K562 (cell line): ENCODE measurements around the gene LMNTD2. TPM values are rescaled to one million over a fixed set of nuclear protein-coding genes. Genes with fewer than 3 reads are reported as not detected.

Source experiments
- CBX8 ChIP-seq: fragments of 200-600 bp; sonication (generic); IDR thresholded peaks from 2 replicates; pipeline ENCODE4 v1.6.1; 2012; ENCODE audit warnings: borderline replicate concordance, mixed run types, low read depth, mild to moderate bottlenecking, moderate library complexity, mixed read lengths, low read length, control low read depth, inconsistent platforms; ENCODE audit not compliant: poor library complexity, severe bottlenecking; ENCODE audit errors: extremely low read depth
- CLOCK ChIP-seq: fragments of 250-450 bp; sonication (Bioruptor Pico); IDR thresholded peaks from 2 replicates; pipeline ENCODE4 v1.4.0; 2020; ENCODE audit warnings: mild to moderate bottlenecking, moderate library complexity, borderline replicate concordance
- E2F5 ChIP-seq: sonication (generic); formaldehyde crosslinking; IDR thresholded peaks from 2 replicates; pipeline ENCODE4 v1.8.0; 2022; ENCODE audit warnings: mild to moderate bottlenecking, missing genetic modification reagents
- ETS2 ChIP-seq: IDR thresholded peaks from 2 replicates; pipeline ENCODE4 v1.6.1; 2016; ENCODE audit warnings: borderline replicate concordance, missing genetic modification characterization, mild to moderate bottlenecking, moderate library complexity, missing compliant biosample characterization; ENCODE audit not compliant: poor library complexity, severe bottlenecking
- FIP1L1 ChIP-seq: fragments of 200-400 bp; formaldehyde crosslinking; IDR thresholded peaks from 2 replicates; pipeline ENCODE4 v1.6.1; 2018; ENCODE audit warnings: mild to moderate bottlenecking, low read depth, low read length; ENCODE audit not compliant: poor library complexity, severe bottlenecking
- FOXK1 ChIP-seq: sonication (generic); formaldehyde crosslinking; IDR thresholded peaks from 2 replicates; pipeline ENCODE4 v1.8.0; 2022; ENCODE audit warnings: missing genetic modification reagents, mild to moderate bottlenecking, borderline replicate concordance
- GTF3C2 ChIP-seq: IDR thresholded peaks from 3 replicates; pipeline ENCODE4 v1.6.1; 2011; ENCODE audit warnings: borderline replicate concordance, mild to moderate bottlenecking, moderate library complexity; ENCODE audit not compliant: insufficient read length; ENCODE audit errors: extremely low read depth
- IFI16 ChIP-seq: fragments of 250-450 bp; sonication (Bioruptor Pico); IDR thresholded peaks from 2 replicates; pipeline ENCODE4 v2.1.2; 2022; ENCODE audit warnings: mild to moderate bottlenecking, inconsistent platforms
- MBD1 ChIP-seq: fragments of 250-450 bp; sonication (Bioruptor Pico); IDR thresholded peaks from 2 replicates; pipeline ENCODE4 v1.8.0; 2022; ENCODE audit warnings: inconsistent platforms
- MYBL2 ChIP-seq, 2 experiments: fragments of 450-650 bp in 1 of 2; sonication (generic) in 1 of 2; formaldehyde crosslinking in 1 of 2; IDR thresholded peaks; 2 replicates each; pipeline versions ENCODE4 v1.6.1 to v1.8.1; 2017 to 2022; ENCODE audit warnings: borderline replicate concordance in 1 of 2, inconsistent platforms in 1 of 2, low read depth in 1 of 2, mild to moderate bottlenecking in 1 of 2, missing genetic modification reagents in 1 of 2, moderate library complexity in 1 of 2
- NFE2 ChIP-seq: IDR thresholded peaks from 2 replicates; pipeline ENCODE4 v1.6.1; 2014; ENCODE audit warnings: antibody characterized with exemption, low read depth
- RNF2 ChIP-seq: sonication (generic); IDR thresholded peaks from 2 replicates; pipeline ENCODE4 v1.6.1; 2016
- TEAD4 ChIP-seq, 2 experiments: sonication (generic) in 1 of 2; formaldehyde crosslinking in 1 of 2; IDR thresholded peaks; 2 replicates each; pipeline versions ENCODE4 v1.6.1 to v1.8.0; 2012 to 2022; ENCODE audit warnings: borderline replicate concordance in 1 of 2, inconsistent platforms in 1 of 2, low read length in 1 of 2, mild to moderate bottlenecking in 1 of 2, missing genetic modification reagents in 1 of 2
- TRIM24 ChIP-seq, 2 experiments: fragments of 450-650 bp; IDR thresholded peaks; 2 replicates each; pipeline ENCODE4 v1.6.1; 2016
- ZNF316 ChIP-seq: fragments of 450-650 bp; IDR thresholded peaks from 2 replicates; pipeline ENCODE4 v1.6.1; 2016
- ZNF696 ChIP-seq: fragments of 250-450 bp; sonication (Bioruptor Pico); conservative IDR thresholded peaks from 2 replicates; pipeline ENCODE4 v1.4.0; 2020; ENCODE audit warnings: mild to moderate bottlenecking, moderate library complexity
- ZNF785 ChIP-seq: fragments of 250-450 bp; sonication (Bioruptor Pico); IDR thresholded peaks from 2 replicates; pipeline ENCODE4 v1.4.0; 2020; ENCODE audit warnings: mild to moderate bottlenecking
- ZSCAN32 ChIP-seq: fragments of 450-650 bp; formaldehyde crosslinking; IDR thresholded peaks from 2 replicates; pipeline ENCODE4 v1.4.0; 2020; ENCODE audit warnings: mild to moderate bottlenecking, moderate library complexity
- polyA plus RNA-seq, 8 experiments: library from polyadenylated mRNA; depleted of rRNA in 4 of 8; stranded (reverse) in 5 of 8; unstranded in 3 of 8; fragments of >200 nt; fragmentation: Nextera tagmentation in 2 of 8; fragmentation: Illumina TruSeq in 1 of 8; extraction: Ambion mirVana in 2 of 8; extraction: Trizol in 1 of 8; gene quantifications; 2 replicates each; pipeline versions ENCODE4 v1.2.1 to v1.2.3, GENCODE V29; 2011 to 2014; ENCODE audit warnings: inconsistent platforms in 1 of 8, missing spikeins in 1 of 8
- total RNA-seq, 7 experiments: library from RNA; depleted of rRNA in 6 of 7; stranded (reverse); fragments of >200 nt in 6 of 7; fragmentation: Illumina TruSeq in 2 of 7; extraction: Trizol in 2 of 7; gene quantifications; 2 replicates each; pipeline versions ENCODE4 v1.2.1 to v1.2.3, GENCODE V29; 2011 to 2021; ENCODE audit warnings: low replicate concordance in 1 of 7

Gene LMNTD2
- total and polyA plus RNA-seq, 9 of the 15 experiments (the other 6 are each of a cell fraction or from before 2014, with no cell fraction given) = 0.48 to 4.2 (median 1.5) TPM; not detected in 3

GRCh38 chr11:575996-576768 lies 15.6 kb upstream of the LMNTD2 start, which contains the start of gene PHRF1 (continued):
- TF ChIP-seq TRIM24 (IDR thresholded peaks at IDR 0.05) (peak in 1 of 2 experiments; percentile 72; a peak in 2 of 4 replicates), GTF3C2 (no peak), IFI16 (no peak), ETS2 (tag) (no peak), TEAD4 (IDR thresholded peaks at IDR 0.05; ENCODE audit: low read length) (peak; percentile 19; the same call in 1 of the 2 replicates), TEAD4 (CRISPR knock-in tag; IDR thresholded peaks at IDR 0.05; ENCODE audit: borderline replicate concordance) (no peak), ZNF785 (CRISPR knock-in tag) (no peak), FOXK1 (CRISPR knock-in tag) (no peak), MBD1 (no peak), CBX8 (no peak), NFE2 (no peak), CLOCK (no peak), MYBL2 (IDR thresholded peaks at IDR 0.05; ENCODE audit: low read depth) (no peak), MYBL2 (CRISPR knock-in tag; IDR thresholded peaks at IDR 0.05; ENCODE audit: borderline replicate concordance) (no peak), ZSCAN32 (CRISPR knock-in tag) (no peak), ZNF316 (no peak), RNF2 (peak; percentile 45; the same call in 1 of the 2 replicates), ZNF696 (CRISPR knock-in tag) (no peak), E2F5 (no peak), FIP1L1 (peak; percentile 66)
